22Rv1 (cell line): ENCODE data around the gene TBCEL.

ENCODE experiments used
- CTCF ChIP-seq: fragments of 450-650 bp; IDR thresholded peaks from 2 replicates; pipeline ENCODE4 v1.5.1; 2017; ENCODE audit warnings: mild to moderate bottlenecking
- ZFX ChIP-seq: fragments of 450-650 bp; IDR thresholded peaks from 2 replicates; pipeline ENCODE4 v1.6.1; 2017; ENCODE audit warnings: antibody characterized with exemption, borderline replicate concordance

GRCh38 chr11:121038648-121039409, 14.9 kb downstream of the TBCEL start:
- TF ChIP-seq CTCF (no peak), ZFX (no peak)
